HG02885 (cell line): ENCODE results near the gene DUSP22.
"Not testable (repeated sequence)": the region's sequence is repeated elsewhere in the genome, so short reads cannot be mapped to it uniquely, and the experiment has no call there.

Source experiments
- ATAC-seq: cut with Tn5 transposase; IDR thresholded peaks from one replicate; pipeline ENCODE4 v1.9.1; 2021; ENCODE audit warnings: mild to moderate bottlenecking; ENCODE audit not compliant: unreplicated experiment, poor library complexity

DUSP22 gene

GRCh38 chr6:321536-322258 lies 29.4 kb downstream of the DUSP22 start:
- ATAC-seq, result no peak

DNA sequence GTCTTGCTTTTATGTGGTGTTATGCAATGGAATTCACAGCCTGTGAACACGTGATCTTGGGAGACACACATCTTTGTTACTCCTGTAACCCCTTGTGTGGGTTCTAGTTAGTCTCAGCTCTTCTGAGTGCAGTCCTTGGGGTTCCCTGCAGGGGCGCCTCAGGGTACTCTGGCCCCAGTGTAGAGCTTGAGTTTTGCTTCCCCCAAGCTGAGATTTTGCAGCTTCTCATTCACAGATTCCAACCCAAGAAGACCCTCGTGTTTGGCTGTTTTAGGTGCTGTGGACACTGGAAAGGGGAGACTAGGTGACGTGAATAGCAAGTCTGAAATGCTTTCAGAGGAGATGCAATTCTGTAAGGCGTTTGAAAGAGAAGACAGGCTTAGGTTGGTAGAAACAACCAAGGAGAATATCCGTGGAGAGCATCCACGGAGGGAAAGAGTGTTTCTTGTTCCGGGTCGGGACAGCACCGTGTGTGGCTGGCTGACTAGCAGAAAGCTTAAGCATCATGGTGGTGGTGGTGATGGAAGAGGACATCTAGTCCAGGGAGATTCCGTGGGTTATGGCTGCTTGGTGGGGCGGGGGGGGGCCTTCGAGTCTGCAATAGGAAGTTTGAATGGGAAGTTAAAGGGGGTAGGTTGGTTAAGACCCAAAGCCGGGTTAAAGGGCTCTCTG lies 30.1 kb downstream of the DUSP22 start:
- ATAC-seq, result no peak

- no peak for ATAC-seq
These were observed 30.8 kb downstream of the DUSP22 start for GRCh38 chr6:322940-323729.

GRCh38 chr6:323730-324088 lies 31.4 kb downstream of the DUSP22 start:
- no peak for ATAC-seq

DNA sequence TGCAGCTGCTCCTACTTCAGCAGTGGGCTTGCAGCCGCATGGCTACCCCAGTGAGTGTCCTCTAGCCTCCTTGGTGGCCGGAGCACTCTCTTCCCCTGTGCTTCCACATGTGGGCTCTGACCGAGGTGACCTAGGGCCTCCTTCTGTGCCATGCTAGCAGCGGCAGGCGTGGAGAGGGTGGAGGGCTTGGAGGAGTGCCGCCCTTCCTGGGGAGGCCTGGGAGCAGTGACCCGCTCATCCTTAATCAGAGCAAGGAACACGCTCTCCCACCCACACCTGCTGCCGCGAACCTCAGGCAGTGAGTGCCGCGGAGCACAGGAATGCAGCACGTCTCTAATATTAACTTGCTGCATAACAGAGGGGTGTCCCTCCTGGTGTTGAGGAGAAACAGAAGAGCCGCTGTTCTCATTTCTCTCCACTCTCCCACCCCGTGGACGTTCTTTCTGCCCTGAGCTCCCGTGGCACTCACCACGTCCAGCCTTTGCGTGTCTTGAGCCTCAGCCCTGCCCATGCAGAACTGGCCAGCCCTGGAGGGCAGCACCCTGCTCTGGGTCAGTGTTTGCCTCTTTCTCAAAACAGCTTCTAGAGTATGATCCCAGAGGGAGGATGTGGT lies 31.9 kb downstream of the DUSP22 start:
- ATAC-seq, result no peak

DNA sequence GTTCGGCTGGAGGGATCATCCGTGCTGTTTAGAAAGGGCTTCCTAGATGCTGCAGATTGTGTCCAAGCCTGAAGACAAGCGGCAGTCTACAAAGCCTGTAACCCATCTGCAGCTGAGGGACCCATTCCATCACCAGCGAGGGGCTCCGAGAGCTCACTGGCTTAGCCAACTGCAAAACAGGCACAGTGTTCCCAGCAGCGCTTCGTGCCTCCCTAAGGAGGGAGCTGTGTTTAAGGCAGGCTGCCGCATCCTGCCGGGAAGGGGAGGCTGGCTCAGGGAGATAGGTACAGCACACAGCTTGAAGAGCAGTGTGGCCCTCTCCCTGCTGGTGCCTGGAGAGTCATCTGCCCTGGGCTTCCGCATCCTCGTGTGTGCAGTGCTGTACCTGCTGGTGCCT lies 32.4 kb downstream of the DUSP22 start:
- no peak for ATAC-seq

GRCh38 chr6:325161-325860 lies 33.0 kb downstream of the DUSP22 start:
- not testable (repeated sequence) for ATAC-seq

DNA sequence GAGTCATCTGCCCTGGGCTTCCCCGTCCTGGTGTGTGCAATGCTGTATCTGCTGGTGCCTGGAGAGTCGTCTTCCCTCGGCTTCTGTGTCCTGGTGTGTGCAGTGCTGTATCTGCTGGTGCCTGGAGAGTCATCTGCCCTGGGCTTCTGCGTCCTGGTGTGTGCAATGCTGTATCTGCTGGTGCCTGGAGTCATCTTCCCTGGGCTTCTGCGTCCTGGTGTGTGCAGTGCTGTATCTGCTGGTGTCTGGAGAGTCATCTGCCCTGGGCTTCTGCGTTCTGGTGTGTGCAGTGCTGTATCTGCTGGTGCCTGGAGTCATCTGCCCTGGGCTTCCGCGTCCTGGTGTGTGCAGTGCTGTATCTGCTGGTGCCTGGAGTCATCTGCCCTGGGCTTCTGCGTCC lies 33.8 kb downstream of the DUSP22 start:
- not testable (repeated sequence) for ATAC-seq

DNA sequence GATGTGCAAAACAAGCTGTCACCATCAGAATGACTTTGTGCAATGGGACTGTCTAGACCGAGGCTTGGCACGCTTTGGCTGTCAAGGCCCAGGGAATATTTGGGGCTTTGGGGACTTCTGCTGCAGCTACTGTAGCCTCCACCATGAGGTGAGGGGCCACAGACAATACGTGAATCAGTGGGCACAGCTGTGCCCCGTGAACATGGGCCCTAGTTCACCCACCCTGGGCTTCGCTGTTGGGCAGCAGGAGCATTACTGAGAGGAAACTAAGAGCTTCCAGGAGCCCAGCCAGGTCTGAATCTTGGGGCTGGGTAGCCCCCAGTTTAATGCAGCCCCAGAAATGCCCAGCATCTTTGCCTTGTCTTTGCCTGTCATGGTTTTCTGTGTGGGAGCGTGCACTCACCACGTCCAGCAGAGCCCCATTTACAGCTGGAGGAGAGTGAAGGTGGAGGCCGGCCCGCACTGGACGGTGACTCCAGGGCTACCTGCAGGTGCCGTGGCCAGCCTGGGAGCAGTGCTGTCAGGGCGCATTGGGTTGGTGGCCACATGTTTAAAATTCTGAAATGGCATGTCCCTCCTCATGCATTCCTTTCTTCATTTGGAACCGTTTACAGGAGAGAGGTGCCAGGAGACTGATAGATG lies 34.7 kb downstream of the DUSP22 start:
- ATAC-seq, result no peak

GRCh38 chr6:327538-328116 lies 35.3 kb downstream of the DUSP22 start:
- peak; percentile 0 for ATAC-seq

DNA sequence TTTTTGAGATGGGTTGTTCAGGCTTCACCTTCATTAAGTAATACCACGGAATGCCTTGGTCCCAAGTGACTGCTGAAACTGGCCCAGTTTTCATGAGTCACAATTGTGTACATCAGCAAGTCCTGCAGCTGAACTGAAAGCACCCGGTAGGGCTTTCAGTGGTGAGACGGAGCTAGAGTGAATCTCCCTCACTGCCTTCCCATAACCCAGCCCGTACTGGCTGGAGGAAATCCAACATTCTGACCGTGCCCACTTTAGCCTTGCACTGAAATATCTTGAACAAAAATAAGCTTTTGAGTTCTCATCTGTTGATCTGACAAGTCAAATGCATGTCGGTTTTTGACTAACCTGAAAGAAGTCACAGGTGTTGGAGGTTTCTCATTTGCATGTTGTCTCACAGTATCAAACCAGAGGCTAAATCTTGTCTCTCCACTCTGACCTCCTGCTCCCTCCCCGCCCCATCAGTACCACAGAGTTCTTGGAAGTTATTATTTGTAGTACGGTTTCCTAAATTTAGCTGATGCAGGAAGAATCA lies 35.9 kb downstream of the DUSP22 start:
- peak; percentile 71 for ATAC-seq

GRCh38 chr6:328924-329323 lies 36.6 kb downstream of the DUSP22 start:
- ATAC-seq, result no peak

- no peak for ATAC-seq
These were observed 37.8 kb downstream of the DUSP22 start for GRCh38 chr6:329888-330691.

DNA sequence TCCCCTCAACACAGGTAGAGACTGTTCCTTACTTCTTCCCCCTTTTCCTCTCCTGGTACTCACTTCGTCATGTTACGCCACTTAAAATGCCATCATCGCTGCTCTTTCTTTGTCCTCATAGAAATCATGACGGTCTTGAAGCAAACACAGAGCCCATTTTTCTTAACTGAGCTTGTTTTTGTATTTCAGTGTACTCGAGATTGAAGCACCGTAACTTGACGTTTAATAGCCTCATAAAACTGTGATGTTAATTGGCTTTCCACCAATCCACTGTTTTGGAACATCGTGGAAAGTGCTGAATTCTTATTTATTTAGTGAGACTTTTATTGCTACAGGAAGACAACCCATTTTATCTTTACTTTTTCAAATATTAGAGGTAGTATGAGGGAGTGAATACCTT lies 38.7 kb downstream of the DUSP22 start:
- ATAC-seq, result no peak

GRCh38 chr6:331622-332521 lies 39.6 kb downstream of the DUSP22 start:
- ATAC-seq, result peak; percentile 42

DNA sequence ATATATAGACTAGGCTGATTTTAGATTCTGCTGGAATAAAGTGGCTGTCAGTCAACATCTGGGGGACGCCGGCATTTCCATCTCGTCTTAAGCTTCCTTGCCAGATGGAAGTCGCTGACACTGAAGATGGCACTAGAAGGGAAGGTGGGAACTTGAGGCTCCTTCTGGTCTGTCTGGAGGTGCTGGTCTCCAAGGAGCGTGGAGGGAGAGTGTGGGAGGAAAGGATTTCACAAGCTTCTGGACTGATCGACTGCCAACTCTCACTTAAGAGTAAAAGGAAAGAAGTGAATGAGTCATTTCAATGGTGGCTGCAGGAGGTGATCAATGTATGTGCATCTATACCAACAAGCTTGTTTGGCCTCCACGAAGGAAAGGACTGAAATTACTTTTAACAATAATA lies 40.4 kb downstream of the DUSP22 start:
- ATAC-seq, result no peak

GRCh38 chr6:333379-334002 lies 41.2 kb downstream of the DUSP22 start:
- no peak for ATAC-seq
